NT2/D1 (cell line): ENCODE results near the gene KCNA5.

Experiments used
- DNase-seq: peaks from one replicate; pipeline ENCODE4 v3.0.0-alpha.2; 2011; ENCODE audit warnings: low read depth, low spot score
- H3K27me3 ChIP-seq: 2 replicates; pipeline ENCODE4 v1.6.0; 2011; ENCODE audit warnings: mild to moderate bottlenecking; ENCODE audit not compliant: insufficient read length, insufficient read depth
- H3K36me3 ChIP-seq: 2 replicates; pipeline ENCODE4 v1.6.1; 2011; ENCODE audit warnings: mild to moderate bottlenecking, low read length, mixed read lengths; ENCODE audit not compliant: insufficient read depth, insufficient read length
- H3K4me1 ChIP-seq: 2 replicates; pipeline ENCODE4 v1.5.1; 2011; ENCODE audit not compliant: insufficient read depth, insufficient read length
- H3K4me3 ChIP-seq: 2 replicates; pipeline ENCODE4 v1.5.1; 2011; ENCODE audit warnings: low read depth; ENCODE audit not compliant: insufficient read length
- H3K9ac ChIP-seq: 2 replicates; pipeline ENCODE4 v1.6.0; 2011; ENCODE audit warnings: low read depth; ENCODE audit not compliant: insufficient read length
- H3K9me3 ChIP-seq: 2 replicates; pipeline ENCODE4 v1.5.1; 2011; ENCODE audit warnings: mild to moderate bottlenecking, low read length; ENCODE audit not compliant: insufficient read depth
- SUZ12 ChIP-seq: IDR thresholded peaks from 2 replicates; pipeline ENCODE4 v1.6.1; 2011; ENCODE audit not compliant: insufficient read length, insufficient read depth; ENCODE audit errors: extremely low read depth
- YY1 ChIP-seq: IDR thresholded peaks from 2 replicates; pipeline ENCODE4 v1.6.1; 2011; ENCODE audit not compliant: insufficient read length, insufficient read depth
- ZNF274 ChIP-seq: IDR thresholded peaks from 2 replicates; pipeline ENCODE4 v1.6.1; 2011; ENCODE audit warnings: mild to moderate bottlenecking, low read depth, low read length

Gene KCNA5

DNA sequence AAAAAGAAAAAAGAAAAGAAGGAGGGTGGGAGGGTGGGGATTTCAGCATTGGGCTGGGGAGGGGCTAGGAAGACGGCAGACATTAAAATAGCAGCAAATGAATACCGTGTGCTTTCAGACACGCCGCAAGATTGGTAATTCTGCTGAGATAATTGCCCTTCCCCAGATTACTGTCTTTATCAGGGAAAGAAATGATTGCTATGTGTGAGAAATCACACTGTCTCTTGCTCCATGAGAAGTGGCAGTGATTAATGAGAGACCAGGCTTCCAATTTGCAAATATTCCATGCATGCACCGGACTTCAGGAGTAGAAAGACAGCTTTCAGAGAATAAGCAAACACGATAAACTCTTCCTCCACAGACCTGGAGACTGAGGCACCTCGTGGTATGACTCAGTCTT lies 7.6 kb upstream of the KCNA5 start:
- H3K4me3 ChIP-seq, result no peak overlapping the region
- TF ChIP-seq ZNF274, result no peak
- TF ChIP-seq YY1, result no peak
- TF ChIP-seq SUZ12, result no peak
- peaks cover 15% of the 10 kb centered on the region for H3K27me3 ChIP-seq
- peaks cover 14% of the 10 kb centered on the region; the same call in 1 of the 2 replicates for H3K9me3 ChIP-seq
- H3K36me3 ChIP-seq, result no peaks in the 10 kb centered on the region
- no peak overlapping the region for H3K9ac ChIP-seq
- no peak for DNase-seq
- H3K4me1 ChIP-seq, result peaks cover 6% of the 10 kb centered on the region

GRCh38 chr12:5037795-5038357 lies 5.8 kb upstream of the KCNA5 start:
- Histone ChIP-seq H3K9me3 (no peaks in the 10 kb centered on the region), H3K27me3 (peaks cover 33% of the 10 kb centered on the region)
- TF ChIP-seq SUZ12 (no peak), YY1 (no peak), ZNF274 (no peak)

DNA sequence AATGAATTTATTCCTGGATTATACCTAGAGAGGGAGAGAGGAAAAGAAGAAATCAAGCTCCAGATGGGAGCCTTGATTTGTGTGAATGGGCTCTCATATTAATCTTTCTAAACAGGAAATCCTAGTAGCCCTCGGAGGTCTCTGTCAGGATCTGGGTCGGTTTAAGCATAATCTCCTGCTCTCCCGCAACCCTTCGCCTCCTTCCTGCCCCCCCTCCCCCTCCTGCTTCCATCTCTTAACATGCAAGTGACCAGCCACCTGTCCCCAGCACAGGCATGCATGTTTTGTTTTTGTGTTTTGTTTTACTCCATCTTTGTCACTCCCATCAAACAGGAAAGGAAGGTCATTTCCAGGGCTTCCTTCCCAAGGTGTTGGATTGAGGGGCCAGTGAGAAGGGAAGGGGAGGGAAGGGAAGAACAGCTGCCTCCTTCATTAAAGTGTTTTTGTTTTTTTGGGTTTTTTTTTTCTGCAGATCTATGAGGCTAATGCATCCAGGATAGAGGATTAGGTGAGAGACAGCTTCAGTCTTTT lies 4.8 kb upstream of the KCNA5 start:
- no peak for TF ChIP-seq SUZ12
- no peak for TF ChIP-seq YY1
- no peak for TF ChIP-seq ZNF274
- Histone ChIP-seq H3K27me3 (peaks cover 42% of the 10 kb centered on the region), H3K36me3 (no peaks in the 10 kb centered on the region), H3K4me1 (peaks cover 2% of the 10 kb centered on the region), H3K9ac (no peak overlapping the region), H3K9me3 (no peaks in the 10 kb centered on the region), H3K4me3 (no peak overlapping the region)
- no peak for DNase-seq

More at GRCh38 chr12:5037795-5038357, 5.8 kb upstream of the KCNA5 start:
- H3K4me1 ChIP-seq, result peaks cover 6% of the 10 kb centered on the region
- DNase-seq, result no peak
- H3K36me3 ChIP-seq, result no peaks in the 10 kb centered on the region
- H3K9ac ChIP-seq, result no peak overlapping the region
- no peak overlapping the region for H3K4me3 ChIP-seq

DNA sequence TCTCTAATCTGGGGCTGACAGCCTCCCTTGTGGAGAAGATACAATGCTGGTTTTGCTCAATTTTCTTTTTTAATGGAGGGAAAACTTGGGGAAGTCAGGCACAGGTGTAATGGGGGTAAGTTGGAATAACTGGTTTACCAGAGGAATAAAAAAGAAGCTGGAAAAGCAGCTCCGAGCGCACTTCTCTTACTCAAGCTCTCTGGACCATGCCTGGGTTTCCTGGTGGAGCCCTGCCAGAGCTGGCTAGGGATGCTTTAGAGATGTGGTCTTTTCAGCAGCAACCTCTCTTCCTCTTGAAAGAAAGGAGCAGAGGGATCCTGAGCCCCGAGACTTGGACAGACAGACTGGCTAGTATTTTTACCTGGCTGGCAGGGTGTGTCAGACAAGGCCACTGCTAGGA lies 3.9 kb upstream of the KCNA5 start:
- Histone ChIP-seq H3K4me3 (no peak overlapping the region), H3K36me3 (no peaks in the 10 kb centered on the region), H3K9me3 (no peaks in the 10 kb centered on the region; the same call in 1 of the 2 replicates), H3K27me3 (peaks cover 52% of the 10 kb centered on the region), H3K9ac (no peak overlapping the region), H3K4me1 (no peaks in the 10 kb centered on the region)
- DNase-seq, result no peak
- TF ChIP-seq YY1, result no peak
- TF ChIP-seq SUZ12, result no peak
- no peak for TF ChIP-seq ZNF274

GRCh38 chr12:5040368-5040767 lies 3.3 kb upstream of the KCNA5 start:
- Histone ChIP-seq H3K4me3 (no peak overlapping the region), H3K9ac (no peak overlapping the region), H3K4me1 (no peaks in the 10 kb centered on the region), H3K9me3 (no peaks in the 10 kb centered on the region; the same call in 1 of the 2 replicates), H3K36me3 (no peaks in the 10 kb centered on the region), H3K27me3 (peaks cover 57% of the 10 kb centered on the region)
- TF ChIP-seq ZNF274 (no peak), YY1 (no peak), SUZ12 (no peak)
- DNase-seq, result no peak

DNA sequence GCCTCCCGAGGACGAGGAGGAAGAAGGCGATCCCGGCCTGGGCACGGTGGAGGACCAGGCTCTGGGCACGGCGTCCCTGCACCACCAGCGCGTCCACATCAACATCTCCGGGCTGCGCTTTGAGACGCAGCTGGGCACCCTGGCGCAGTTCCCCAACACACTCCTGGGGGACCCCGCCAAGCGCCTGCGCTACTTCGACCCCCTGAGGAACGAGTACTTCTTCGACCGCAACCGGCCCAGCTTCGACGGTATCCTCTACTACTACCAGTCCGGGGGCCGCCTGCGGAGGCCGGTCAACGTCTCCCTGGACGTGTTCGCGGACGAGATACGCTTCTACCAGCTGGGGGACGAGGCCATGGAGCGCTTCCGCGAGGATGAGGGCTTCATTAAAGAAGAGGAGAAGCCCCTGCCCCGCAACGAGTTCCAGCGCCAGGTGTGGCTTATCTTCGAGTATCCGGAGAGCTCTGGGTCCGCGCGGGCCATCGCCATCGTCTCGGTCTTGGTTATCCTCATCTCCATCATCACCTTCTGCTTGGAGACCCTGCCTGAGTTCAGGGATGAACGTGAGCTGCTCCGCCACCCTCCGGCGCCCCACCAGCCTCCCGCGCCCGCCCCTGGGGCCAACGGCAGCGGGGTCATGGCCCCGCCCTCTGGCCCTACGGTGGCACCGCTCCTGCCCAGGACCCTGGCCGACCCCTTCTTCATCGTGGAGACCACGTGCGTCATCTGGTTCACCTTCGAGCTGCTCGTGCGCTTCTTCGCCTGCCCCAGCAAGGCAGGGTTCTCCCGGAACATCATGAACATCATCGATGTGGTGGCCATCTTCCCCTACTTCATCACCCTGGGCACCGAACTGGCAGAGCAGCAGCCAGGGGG lies 979 bp downstream of the KCNA5 start:
- Histone ChIP-seq H3K36me3 (no peaks in the 10 kb centered on the region), H3K9me3 (no peaks in the 10 kb centered on the region; the same call in 1 of the 2 replicates), H3K9ac (peak overlapping the region; percentile 76), H3K4me3 (peak overlapping the region; percentile 52), H3K4me1 (peaks cover 9% of the 10 kb centered on the region), H3K27me3 (peaks cover 65% of the 10 kb centered on the region)
- TF ChIP-seq SUZ12, result no peak
- no peak for TF ChIP-seq ZNF274
- TF ChIP-seq YY1, result no peak
- DNase-seq, result no peak

- Histone ChIP-seq H3K4me3 (no peak overlapping the region), H3K36me3 (no peaks in the 10 kb centered on the region), H3K9ac (peak overlapping the region; percentile 27), H3K27me3 (peaks cover 46% of the 10 kb centered on the region), H3K9me3 (no peaks in the 10 kb centered on the region; the same call in 1 of the 2 replicates), H3K4me1 (peaks cover 9% of the 10 kb centered on the region)
- DNase-seq, result no peak
- no peak for TF ChIP-seq ZNF274
- no peak for TF ChIP-seq YY1
- no peak for TF ChIP-seq SUZ12
Observed at GRCh38 chr12:5047094-5047493, 3.4 kb downstream of the KCNA5 start.
